GM12878 (cell line): Measurements from ENCODE around the gene MRPL22.

Experiments
- CHD1 ChIP-seq: IDR thresholded peaks from 2 replicates; pipeline ENCODE4 v1.6.1; 2012; ENCODE audit warnings: low read depth, low read length, improper control_type of control experiment
- CHD2 ChIP-seq: IDR thresholded peaks from 2 replicates; pipeline ENCODE4 v1.6.1; 2011; ENCODE audit warnings: low read depth, low read length, improper control_type of control experiment, borderline replicate concordance
- CREB1 ChIP-seq: IDR thresholded peaks from 2 replicates; pipeline ENCODE4 v1.6.1; 2012; ENCODE audit warnings: low read depth, mild to moderate bottlenecking, inconsistent platforms
- CTCF ChIP-seq, 3 experiments: IDR thresholded peaks in 2 of 3; conservative IDR thresholded peaks in 1 of 3; 2 replicates each; pipeline ENCODE4 v1.5.1; 2011; ENCODE audit warnings: low read depth in 3 of 3, low read length in 3 of 3, mild to moderate bottlenecking in 3 of 3, control low read depth in 2 of 3, moderate library complexity in 2 of 3, inconsistent platforms in 1 of 3, mixed read lengths in 1 of 3; ENCODE audit not compliant: control insufficient read depth in 2 of 3, insufficient read depth in 1 of 3; ENCODE audit errors: extremely low read depth in 1 of 3
- ELK1 ChIP-seq: IDR thresholded peaks from 2 replicates; pipeline ENCODE4 v1.6.1; 2012; ENCODE audit warnings: low read depth, low read length, improper control_type of control experiment
- EP300 ChIP-seq, 2 experiments: fragments of 150-350 bp in 1 of 2; IDR thresholded peaks; 2 replicates each; pipeline ENCODE4 v1.6.1; 2011 to 2012; ENCODE audit warnings: low read depth in 2 of 2, low read length in 2 of 2, borderline replicate concordance in 1 of 2, improper control_type of control experiment in 1 of 2, inconsistent platforms in 1 of 2; ENCODE audit not compliant: control insufficient read depth in 1 of 2
- IRF3 ChIP-seq: fragments of 450-650 bp; IDR thresholded peaks from 2 replicates; pipeline ENCODE4 v1.6.1; 2014; ENCODE audit warnings: mild to moderate bottlenecking
- NFYB ChIP-seq: IDR thresholded peaks from 2 replicates; pipeline ENCODE4 v1.6.1; 2011; ENCODE audit warnings: low read depth, mild to moderate bottlenecking, low read length, improper control_type of control experiment, moderate library complexity; ENCODE audit not compliant: insufficient read depth
- POLR2A ChIP-seq: IDR thresholded peaks from 2 replicates; pipeline ENCODE4 v1.6.1; 2011; ENCODE audit warnings: low read depth, mild to moderate bottlenecking, low read length
- RAD21 ChIP-seq: IDR thresholded peaks from 2 replicates; pipeline ENCODE4 v1.6.1; 2011; ENCODE audit warnings: mild to moderate bottlenecking, low read depth, low read length, moderate library complexity; ENCODE audit not compliant: insufficient read depth
- SIN3A ChIP-seq: IDR thresholded peaks from 2 replicates; pipeline ENCODE4 v1.6.1; 2012; ENCODE audit warnings: low read depth, low read length, improper control_type of control experiment
- SREBF2 ChIP-seq: IDR thresholded peaks from 2 replicates; pipeline ENCODE4 v1.6.1; 2012; ENCODE audit warnings: mild to moderate bottlenecking, low read length

GRCh38 chr5:154999865-155000264 is 59.0 kb downstream of the MRPL22 start:
- TF ChIP-seq IRF3 = no peak
- TF ChIP-seq SREBF2 = no peak
- no peak for TF ChIP-seq RAD21
- no peak for TF ChIP-seq CTCF (IDR thresholded peaks at IDR 0.05 in 2 of 3, conservative IDR thresholded peaks at IDR 0.05 in 1 of 3; ENCODE audit: control insufficient read depth in 2 of 3, extremely low read depth in 1 of 3, insufficient read depth in 1 of 3, low read depth in 3 of 3, low read length in 3 of 3)
- no peak for TF ChIP-seq POLR2A
- TF ChIP-seq CHD2 = no peak
- no peak for TF ChIP-seq SIN3A
- no peak for TF ChIP-seq EP300 (IDR thresholded peaks at IDR 0.05; ENCODE audit: borderline replicate concordance in 1 of 2, control insufficient read depth in 1 of 2, low read depth in 2 of 2, low read length in 2 of 2)
- TF ChIP-seq ELK1 = no peak
- no peak for TF ChIP-seq NFYB
- TF ChIP-seq CREB1 = no peak
- no peak for TF ChIP-seq CHD1
